HG02798 (cell line): ENCODE results near the gene TDP2.
"Not testable (repeated sequence)": the region's sequence is repeated elsewhere in the genome, so short reads cannot be mapped to it uniquely, and the experiment has no call there.

Experiments
- ATAC-seq: cut with Tn5 transposase; IDR thresholded peaks from one replicate; pipeline ENCODE4 v1.9.1; 2021; ENCODE audit warnings: mild to moderate bottlenecking; ENCODE audit not compliant: unreplicated experiment, poor library complexity

Gene TDP2

GRCh38 chr6:24683297-24684296, 16.9 kb upstream of the TDP2 start:
- ATAC-seq = no peak

- no peak for ATAC-seq
These were observed 13.9 kb upstream of the TDP2 start for GRCh38 chr6:24680582-24680981.

GRCh38 chr6:24678792-24679352, 12.2 kb upstream of the TDP2 start:
- ATAC-seq = not testable (repeated sequence)

- ATAC-seq = no peak
These were observed 6.9 kb upstream of the TDP2 start for GRCh38 chr6:24673625-24674024.

GRCh38 chr6:24672620-24673182, 6.0 kb upstream of the TDP2 start:
- ATAC-seq = no peak

- not testable (repeated sequence) for ATAC-seq
These were observed 4.4 kb upstream of the TDP2 start for GRCh38 chr6:24671077-24671476.

- not testable (repeated sequence) for ATAC-seq
These were observed 3.8 kb upstream of the TDP2 start for GRCh38 chr6:24670492-24670891.

GRCh38 chr6:24668997-24669361, 2.3 kb upstream of the TDP2 start:
- no peak for ATAC-seq

GRCh38 chr6:24668066-24668996, 1.6 kb upstream of the TDP2 start:
- ATAC-seq = not testable (repeated sequence)

- ATAC-seq = no peak
These were observed 692 bp upstream of the TDP2 start for GRCh38 chr6:24667378-24667803.

- ATAC-seq = peak; percentile 39
These were observed 530 bp downstream of the TDP2 start for GRCh38 chr6:24666097-24666640.

- no peak for ATAC-seq
These were observed 2.4 kb downstream of the TDP2 start for GRCh38 chr6:24664046-24664987.

GRCh38 chr6:24663189-24663588, 3.5 kb downstream of the TDP2 start:
- ATAC-seq = no peak

GRCh38 chr6:24662236-24662635, 4.5 kb downstream of the TDP2 start:
- ATAC-seq = no peak

GRCh38 chr6:24661759-24662158, 4.9 kb downstream of the TDP2 start:
- ATAC-seq = not testable (repeated sequence)

- ATAC-seq = no peak
These were observed 6.6 kb downstream of the TDP2 start for GRCh38 chr6:24660105-24660504.

- no peak for ATAC-seq
These were observed 7.1 kb downstream of the TDP2 start for GRCh38 chr6:24659561-24659960.

- no peak for ATAC-seq
These were observed 7.8 kb downstream of the TDP2 start for GRCh38 chr6:24658573-24659560.
